IMR-90 (cell line): ENCODE measurements around the gene C3orf80. TPM values are rescaled to one million over a fixed set of nuclear protein-coding genes. Genes with fewer than 3 reads are reported as not detected.

Source experiments
- ATAC-seq: fragments of 200-7000 bp; cut with Tn5 transposase; 2 replicates; pipeline ENCODE4 v1.9.1; 2020; ENCODE audit warnings: low read depth, mild to moderate bottlenecking, moderate library complexity
- BruUV-seq: library from RNA; stranded (reverse); fragments of 400-500 nt; replicated peaks from 2 replicates; lab custom pipeline; 2021; lab: Mats Ljungman, UMichigan
- CTCF ChIA-PET: fragments of 300-600 bp; formaldehyde crosslinking; extraction: SDS; loops from one replicate; lab custom pipeline; 2021; ENCODE audit warnings: antibody characterized with exemption; lab: Yijun Ruan, JAX
- POLR2A ChIA-PET: fragments of 300-600 bp; sonication (Branson Sonifier 250); formaldehyde crosslinking; loops from one replicate; lab custom pipeline; 2022; ENCODE audit warnings: antibody characterized with exemption; ENCODE audit not compliant: unreplicated experiment; lab: Charles Lee
- DNase-seq: peaks from one replicate; pipeline ENCODE4 v3.0.0; 2013
- H2AFZ ChIP-seq: replicated peaks from 2 replicates; pipeline ENCODE3; 2013; ENCODE audit warnings: low read length, mild to moderate bottlenecking; ENCODE audit not compliant: poor library complexity
- H2AK5ac ChIP-seq: 2 replicates; pipeline ENCODE4 v1.6.1; 2013; ENCODE audit warnings: low read depth, low read length, inconsistent platforms
- H2AK9ac ChIP-seq: replicated peaks from 2 replicates; pipeline ENCODE3; 2013; ENCODE audit warnings: mild to moderate bottlenecking, low read depth, low read length, moderate library complexity; ENCODE audit not compliant: poor library complexity
- H2BK120ac ChIP-seq: 2 replicates; pipeline ENCODE4 v1.6.1; 2013; ENCODE audit warnings: low read depth, low read length, inconsistent platforms
- H2BK15ac ChIP-seq: 3 replicates; pipeline ENCODE4 v1.6.1; 2013; ENCODE audit warnings: low read depth, low read length, inconsistent platforms
- H2BK20ac ChIP-seq: 2 replicates; pipeline ENCODE4 v1.6.1; 2013; ENCODE audit warnings: low read depth, mild to moderate bottlenecking, inconsistent platforms, low read length, moderate library complexity
- H2BK5ac ChIP-seq: 2 replicates; pipeline ENCODE4 v1.6.1; 2013; ENCODE audit warnings: mild to moderate bottlenecking, low read depth, low read length, inconsistent platforms; ENCODE audit not compliant: poor library complexity, severe bottlenecking
- H3K14ac ChIP-seq: replicated peaks from 2 replicates; pipeline ENCODE4 v1.6.1; 2013; ENCODE audit warnings: low read depth, low read length, inconsistent platforms
- H3K18ac ChIP-seq: 2 replicates; pipeline ENCODE4 v1.6.1; 2013; ENCODE audit warnings: low read depth, low read length, control low read depth
- H3K23ac ChIP-seq: 2 replicates; pipeline ENCODE4 v1.6.1; 2013; ENCODE audit warnings: low read depth, low read length, inconsistent platforms
- H3K27ac ChIP-seq: 2 replicates; pipeline ENCODE4 v1.5.1; 2013; ENCODE audit warnings: mild to moderate bottlenecking, control low read depth, low read length; ENCODE audit not compliant: insufficient read depth
- H3K27me3 ChIP-seq: 2 replicates; pipeline ENCODE4 v1.6.1; 2013; ENCODE audit warnings: low read length; ENCODE audit not compliant: control insufficient read depth, insufficient read depth
- H3K36me3 ChIP-seq: 2 replicates; pipeline ENCODE4 v1.6.1; 2013; ENCODE audit warnings: low read length, mixed read lengths; ENCODE audit not compliant: control insufficient read depth, insufficient read depth
- H3K4ac ChIP-seq: 2 replicates; pipeline ENCODE4 v1.6.1; 2013; ENCODE audit warnings: low read depth, low read length, inconsistent platforms
- H3K4me1 ChIP-seq: 2 replicates; pipeline ENCODE4 v1.6.1; 2013; ENCODE audit warnings: low read length, mixed read lengths; ENCODE audit not compliant: control insufficient read depth, insufficient read depth
- H3K4me2 ChIP-seq: 2 replicates; pipeline ENCODE4 v1.6.1; 2013; ENCODE audit warnings: low read depth, mild to moderate bottlenecking, control low read depth, low read length, moderate library complexity
- H3K4me3 ChIP-seq: 2 replicates; pipeline ENCODE4 v1.5.1; 2013; ENCODE audit warnings: low read depth, mild to moderate bottlenecking, control low read depth, low read length, moderate library complexity; ENCODE audit not compliant: insufficient read depth
- H3K56ac ChIP-seq: 2 replicates; pipeline ENCODE4 v1.6.1; 2013; ENCODE audit warnings: low read length, inconsistent platforms; ENCODE audit not compliant: insufficient read depth; ENCODE audit errors: extremely low read depth
- H3K79me1 ChIP-seq, 2 experiments: 2 replicates each; pipeline ENCODE4 v1.6.1; 2013; ENCODE audit warnings: low read length in 2 of 2, inconsistent platforms in 1 of 2, low read depth in 1 of 2
- H3K9ac ChIP-seq: 2 replicates; pipeline ENCODE4 v1.6.1; 2013; ENCODE audit warnings: low read depth, low read length, control low read depth
- H3K9me1 ChIP-seq: 2 replicates; pipeline ENCODE4 v1.6.1; 2013; ENCODE audit warnings: low read length, inconsistent platforms; ENCODE audit not compliant: insufficient read depth
- H3K9me3 ChIP-seq: 2 replicates; pipeline ENCODE4 v1.6.1; 2013; ENCODE audit warnings: low read length; ENCODE audit not compliant: control insufficient read depth, insufficient read depth
- H4K20me1 ChIP-seq: 2 replicates; pipeline ENCODE4 v1.6.1; 2013; ENCODE audit warnings: low read length, inconsistent platforms; ENCODE audit not compliant: insufficient read depth
- H4K5ac ChIP-seq: 2 replicates; pipeline ENCODE4 v1.6.1; 2013; ENCODE audit warnings: mild to moderate bottlenecking, low read depth, low read length, control low read depth
- H4K8ac ChIP-seq, 2 experiments: 2 replicates each; pipeline ENCODE4 v1.6.1; 2013; ENCODE audit warnings: low read depth in 2 of 2, low read length in 2 of 2, control low read depth in 1 of 2, inconsistent platforms in 1 of 2
- H4K91ac ChIP-seq: 2 replicates; pipeline ENCODE4 v1.6.1; 2013; ENCODE audit warnings: low read depth, low read length, inconsistent platforms; ENCODE audit not compliant: insufficient read depth
- BHLHE40 ChIP-seq: fragments of 150-350 bp; IDR thresholded peaks from 2 replicates; pipeline ENCODE4 v1.6.1; 2016; ENCODE audit warnings: mild to moderate bottlenecking, low read depth, low read length
- CEBPB ChIP-seq: IDR thresholded peaks from 2 replicates; pipeline ENCODE4 v1.6.1; 2012; ENCODE audit warnings: low read depth, low read length, improper control_type of control experiment
- CHD1 ChIP-seq: IDR thresholded peaks from 2 replicates; pipeline ENCODE4 v1.6.1; 2012; ENCODE audit warnings: low read depth, low read length, improper control_type of control experiment
- ELK1 ChIP-seq: fragments of 150-350 bp; IDR thresholded peaks from 2 replicates; pipeline ENCODE4 v1.6.1; 2016; ENCODE audit warnings: low read depth, mild to moderate bottlenecking, low read length, moderate library complexity, borderline replicate concordance
- FOS ChIP-seq: fragments of 150-350 bp; IDR thresholded peaks from 2 replicates; pipeline ENCODE4 v1.6.1; 2016; ENCODE audit warnings: low read depth, low read length
- MAFK ChIP-seq: IDR thresholded peaks from 2 replicates; pipeline ENCODE4 v1.6.1; 2012; ENCODE audit warnings: low read depth, low read length, improper control_type of control experiment
- MAZ ChIP-seq: IDR thresholded peaks from 2 replicates; pipeline ENCODE4 v1.6.1; 2012; ENCODE audit warnings: low read depth, mild to moderate bottlenecking, low read length, improper control_type of control experiment, moderate library complexity, borderline replicate concordance
- MXI1 ChIP-seq: IDR thresholded peaks from 2 replicates; pipeline ENCODE4 v1.6.1; 2012; ENCODE audit warnings: low read depth, mild to moderate bottlenecking, low read length, moderate library complexity, borderline replicate concordance
- NFE2L2 ChIP-seq: fragments of 150-350 bp; IDR thresholded peaks from 2 replicates; pipeline ENCODE4 v1.6.1; 2016; ENCODE audit warnings: low read depth, mild to moderate bottlenecking, low read length
- RAD21 ChIP-seq: IDR thresholded peaks from 2 replicates; pipeline ENCODE4 v1.6.1; 2012; ENCODE audit warnings: low read length, improper control_type of control experiment
- RCOR1 ChIP-seq: IDR thresholded peaks from 2 replicates; pipeline ENCODE4 v1.6.1; 2012; ENCODE audit warnings: mild to moderate bottlenecking, low read length, improper control_type of control experiment; ENCODE audit not compliant: insufficient replicate concordance
- RFX5 ChIP-seq: IDR thresholded peaks from 2 replicates; pipeline ENCODE4 v1.8.0; 2012; ENCODE audit warnings: low read depth, mild to moderate bottlenecking, low read length, moderate library complexity
- SMC3 ChIP-seq: fragments of 150-350 bp; IDR thresholded peaks from 2 replicates; pipeline ENCODE4 v1.6.1; 2016; ENCODE audit warnings: low read depth, mild to moderate bottlenecking, antibody characterized with exemption, low read length, moderate library complexity
- USF2 ChIP-seq: fragments of 150-350 bp; IDR thresholded peaks from 2 replicates; pipeline ENCODE4 v1.6.1; 2017; ENCODE audit warnings: mild to moderate bottlenecking, antibody characterized with exemption, low read length, low read depth
- whole genome bisulfite sequencing, 2 experiments: methylation state at CpG; one replicate each; pipeline versions ENCODE4 v1.1.5 to v1.1.7; 2013; ENCODE audit warnings: missing lambda C conversion rate in 2 of 2; ENCODE audit not compliant: insufficient read length in 1 of 2; ENCODE audit errors: extremely low coverage in 2 of 2; 5-methylcytosine and 5-hydroxymethylcytosine counted together
- dilution Hi-C: fragments of 300-500 bp; cut with HindIII; formaldehyde crosslinking; loops from one replicate; pipeline ENCODE4 v1.14.3; 2018; ENCODE audit warnings: low sequenced_read_pairs; ENCODE audit not compliant: unreplicated experiment
- in situ Hi-C: fragments of 300-500 bp; cut with MboI; formaldehyde crosslinking; loops from 3 replicates; pipeline ENCODE4 v1.14.3; 2019; ENCODE audit warnings: low sequenced_read_pairs, inconsistent platforms, mixed read lengths
- intact Hi-C: fragments of 100-400 bp; cut with micrococcal nuclease; formaldehyde crosslinking; loops from 2 replicates; pipeline ENCODE4 v1.10.0; 2022
- polyA plus RNA-seq, 3 experiments: library from polyadenylated mRNA; depleted of rRNA; stranded (reverse); fragments of >200 nt; gene quantifications; 2 replicates each; pipeline ENCODE4 v1.2.3, GENCODE V29; 2012; ENCODE audit warnings: low replicate concordance in 1 of 3
- total RNA-seq: library from RNA; depleted of rRNA; stranded (reverse); fragments of >200 nt; gene quantifications from 2 replicates; pipeline ENCODE4 v1.2.3, GENCODE V29; 2012
- TF ChIP-seq, protein P1 (sequence below): conservative IDR thresholded peaks from 2 replicates; pipeline ENCODE4 v1.5.1; 2012; ENCODE audit warnings: mild to moderate bottlenecking, low read depth, low read length, improper control_type of control experiment

C3orf80 gene
- total and polyA plus RNA-seq, 2 of the 4 experiments (the other 2 are of a cell fraction) = not detected

DNA sequence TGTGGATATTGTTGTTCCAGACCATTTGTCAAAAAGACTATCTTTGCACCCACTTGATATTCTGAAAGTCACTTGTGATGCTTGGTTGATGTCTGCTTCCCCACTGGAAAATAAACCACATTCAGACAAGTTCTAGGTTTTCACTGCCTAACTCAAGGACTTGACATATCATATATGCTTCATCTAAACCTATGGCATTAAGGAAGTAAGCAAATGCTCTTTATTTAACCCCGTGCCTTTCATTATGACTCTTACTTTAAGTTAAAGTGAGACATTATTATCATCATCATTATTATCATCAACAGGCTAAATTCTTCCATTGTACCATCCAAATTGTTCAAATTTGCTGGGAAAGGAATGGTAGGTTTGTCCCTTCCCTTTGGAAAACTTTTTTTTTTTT is 30.8 kb upstream of the C3orf80 start:
- Histone ChIP-seq H4K8ac (no peak overlapping the region), H3K9ac (no peak overlapping the region), H3K27ac (no peak overlapping the region), H4K20me1 (no peaks in the 10 kb centered on the region), H2AK5ac (no peak overlapping the region), H2BK5ac (no peak overlapping the region), H3K18ac (no peak overlapping the region), H3K9me1 (no peaks in the 10 kb centered on the region), H3K4me2 (no peak overlapping the region), H3K4me3 (no peak overlapping the region), H2BK20ac (no peak overlapping the region), H3K27me3 (no peaks in the 10 kb centered on the region), H3K56ac (no peak overlapping the region), H4K5ac (no peak overlapping the region), H3K36me3 (no peaks in the 10 kb centered on the region), H3K4ac (no peak overlapping the region), H3K4me1 (no peaks in the 10 kb centered on the region), H3K23ac (no peak overlapping the region), H2AK9ac (no peak overlapping the region), H4K91ac (no peak overlapping the region), H2AFZ (no peak overlapping the region), H3K14ac (no peak overlapping the region), H3K9me3 (no peaks in the 10 kb centered on the region), H2BK120ac (no peak overlapping the region), H2BK15ac (no peak overlapping the region), H3K79me1 (no peaks in the 10 kb centered on the region)
- in situ Hi-C loops (no loop called here), dilution Hi-C loops (no loop called here), intact Hi-C loops (no loop called here)
- POLR2A ChIA-PET = no interaction called here
- CTCF ChIA-PET = no interaction called here
- DNase-seq = no peak
- no CpG with 5 or more reads among the region's 1 CpG for WGBS, 2 experiments
- BruUV-seq = no TSS peak
- no peak for ATAC-seq
- TF ChIP-seq USF2 (no peak), MAFK (no peak), SMC3 (no peak), RAD21 (no peak), CEBPB (no peak), MXI1 (no peak), FOS (no peak), CHD1 (no peak), NFE2L2 (no peak), RFX5 (no peak), BHLHE40 (no peak), ELK1 (no peak), MAZ (no peak), RCOR1 (no peak)
- TF ChIP-seq, protein P1, sequence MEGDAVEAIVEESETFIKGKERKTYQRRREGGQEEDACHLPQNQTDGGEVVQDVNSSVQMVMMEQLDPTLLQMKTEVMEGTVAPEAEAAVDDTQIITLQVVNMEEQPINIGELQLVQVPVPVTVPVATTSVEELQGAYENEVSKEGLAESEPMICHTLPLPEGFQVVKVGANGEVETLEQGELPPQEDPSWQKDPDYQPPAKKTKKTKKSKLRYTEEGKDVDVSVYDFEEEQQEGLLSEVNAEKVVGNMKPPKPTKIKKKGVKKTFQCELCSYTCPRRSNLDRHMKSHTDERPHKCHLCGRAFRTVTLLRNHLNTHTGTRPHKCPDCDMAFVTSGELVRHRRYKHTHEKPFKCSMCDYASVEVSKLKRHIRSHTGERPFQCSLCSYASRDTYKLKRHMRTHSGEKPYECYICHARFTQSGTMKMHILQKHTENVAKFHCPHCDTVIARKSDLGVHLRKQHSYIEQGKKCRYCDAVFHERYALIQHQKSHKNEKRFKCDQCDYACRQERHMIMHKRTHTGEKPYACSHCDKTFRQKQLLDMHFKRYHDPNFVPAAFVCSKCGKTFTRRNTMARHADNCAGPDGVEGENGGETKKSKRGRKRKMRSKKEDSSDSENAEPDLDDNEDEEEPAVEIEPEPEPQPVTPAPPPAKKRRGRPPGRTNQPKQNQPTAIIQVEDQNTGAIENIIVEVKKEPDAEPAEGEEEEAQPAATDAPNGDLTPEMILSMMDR = no peak
